ENCODE results near the gene MTHFD1.

DNA sequence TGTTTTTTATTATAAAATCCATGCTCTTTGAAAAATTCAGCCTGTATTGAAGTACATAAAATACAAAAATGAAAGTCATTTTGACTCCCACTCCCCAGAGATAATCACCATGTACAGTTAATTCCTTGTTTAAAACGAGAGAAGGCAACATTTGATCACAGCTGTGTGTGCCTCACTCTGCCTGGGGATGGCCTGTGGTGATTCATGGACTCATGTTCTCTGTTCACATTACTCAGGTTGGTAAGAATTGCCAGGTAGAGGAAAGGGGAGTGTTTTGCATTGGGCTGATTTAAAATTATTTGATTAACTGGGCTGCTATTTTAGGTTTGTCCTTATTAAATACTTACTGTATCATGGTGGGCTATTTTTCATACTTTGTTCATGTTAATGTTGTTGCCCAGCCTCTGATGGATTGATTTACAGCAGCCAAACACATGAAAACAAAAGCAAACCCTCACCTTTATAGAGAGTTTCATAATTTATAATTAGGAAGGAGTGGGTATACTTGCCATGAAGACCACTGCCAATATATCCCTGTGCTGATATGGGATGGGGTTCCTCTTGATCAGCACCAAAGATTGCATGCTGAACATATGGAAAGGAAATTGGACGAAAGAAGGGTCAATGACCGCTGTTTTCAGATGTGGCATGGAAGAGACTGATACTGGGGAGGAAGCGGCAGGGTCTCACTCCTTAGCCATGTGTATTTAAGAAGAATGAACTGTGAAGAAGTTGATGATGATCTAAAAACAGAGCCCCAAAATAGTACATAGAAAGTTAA, 119.4 kb downstream of the MTHFD1 start:
- TF ChIP-seq TAF1 (IDR thresholded peaks at IDR 0.05; ENCODE audit: borderline replicate concordance, insufficient read depth, low read length) (no peak), POLR2AphosphoS5 (IDR thresholded peaks at IDR 0.05; ENCODE audit: low read depth, low read length) (no peak)
